ENCODE results near the gene RAPGEF2.
"Not testable (repeated sequence)": the region's sequence is repeated elsewhere in the genome, so short reads cannot be mapped to it uniquely, and the experiment has no call there.

RAPGEF2 gene

GRCh38 chr4:159315879-159316278, 213.0 kb downstream of the RAPGEF2 start:
- DNase-seq (ENCODE audit: low read depth): not testable (repeated sequence)

GRCh38 chr4:159317203-159317602, 214.3 kb downstream of the RAPGEF2 start:
- no peak for DNase-seq (ENCODE audit: low read depth)

- no peak for DNase-seq (ENCODE audit: low read depth)
Observed at GRCh38 chr4:159319027-159319426, 216.1 kb downstream of the RAPGEF2 start.

GRCh38 chr4:159326480-159326879, 223.6 kb downstream of the RAPGEF2 start:
- no peak for DNase-seq (ENCODE audit: low read depth)

GRCh38 chr4:159328766-159329165, 225.9 kb downstream of the RAPGEF2 start:
- no peak for DNase-seq (ENCODE audit: low read depth)

GRCh38 chr4:159334461-159334860, 231.6 kb downstream of the RAPGEF2 start:
- DNase-seq (ENCODE audit: low read depth): no peak

- no peak for DNase-seq (ENCODE audit: low read depth)
Observed at GRCh38 chr4:159337041-159337440, 234.2 kb downstream of the RAPGEF2 start.

GRCh38 chr4:159341522-159341921, 238.6 kb downstream of the RAPGEF2 start:
- no peak for DNase-seq (ENCODE audit: low read depth)

- DNase-seq (ENCODE audit: low read depth): no peak
Observed at GRCh38 chr4:159342374-159342773, 239.5 kb downstream of the RAPGEF2 start.

GRCh38 chr4:159343116-159343515, 240.2 kb downstream of the RAPGEF2 start:
- no peak for DNase-seq (ENCODE audit: low read depth)

- no peak for DNase-seq (ENCODE audit: low read depth)
Observed at GRCh38 chr4:159344877-159345276, 242.0 kb downstream of the RAPGEF2 start.

GRCh38 chr4:159346681-159347080, 243.8 kb downstream of the RAPGEF2 start:
- DNase-seq (ENCODE audit: low read depth): no peak

GRCh38 chr4:159347813-159348212, 244.9 kb downstream of the RAPGEF2 start:
- DNase-seq (ENCODE audit: low read depth): no peak

- DNase-seq (ENCODE audit: low read depth): no peak
Observed at GRCh38 chr4:159349332-159349731, 246.5 kb downstream of the RAPGEF2 start.

- no peak for DNase-seq (ENCODE audit: low read depth)
Observed at GRCh38 chr4:159352609-159353008, 249.7 kb downstream of the RAPGEF2 start.

- no peak for DNase-seq (ENCODE audit: low read depth)
Observed at GRCh38 chr4:159353422-159354116, 250.7 kb downstream of the RAPGEF2 start.

GRCh38 chr4:159355466-159355865, 252.6 kb downstream of the RAPGEF2 start:
- DNase-seq (ENCODE audit: low read depth): no peak

GRCh38 chr4:159357350-159357749, 254.5 kb downstream of the RAPGEF2 start:
- no peak for DNase-seq (ENCODE audit: low read depth)

- no peak for DNase-seq (ENCODE audit: low read depth)
Observed at GRCh38 chr4:159358226-159358625, 255.3 kb downstream of the RAPGEF2 start.

GRCh38 chr4:159360549-159360948, 257.7 kb downstream of the RAPGEF2 start:
- no peak for DNase-seq (ENCODE audit: low read depth)

- DNase-seq (ENCODE audit: low read depth): no peak
Observed at GRCh38 chr4:159363361-159363760, 260.5 kb downstream of the RAPGEF2 start.

GRCh38 chr4:159366966-159367780, 264.3 kb downstream of the RAPGEF2 start:
- DNase-seq (ENCODE audit: low read depth): no peak

- DNase-seq (ENCODE audit: low read depth): no peak
Observed at GRCh38 chr4:159367781-159368080, 264.9 kb downstream of the RAPGEF2 start.

GRCh38 chr4:159368320-159368719, 265.4 kb downstream of the RAPGEF2 start:
- no peak for DNase-seq (ENCODE audit: low read depth)

All from T-helper 22 cell (primary cell).